GM20431 (cell line): ENCODE results near the gene ACOT7.

ENCODE experiments used
- in situ Hi-C: fragments of 300-500 bp; cut with MseI, MboI; formaldehyde crosslinking; loops from one replicate; pipeline ENCODE4 v1.15.0; 2020; ENCODE audit warnings: low sequenced_read_pairs; ENCODE audit not compliant: unreplicated experiment

ACOT7 gene

GRCh38 chr1:6424619-6425593 lies 31.3 kb upstream of the ACOT7 start, which contains the start of gene ESPN:
TSS of gene ESPN (plus strand) at chr1:6424776. CDS start at chr1:6424956, 180 bp downstream.
- in situ Hi-C loops: loop anchor here (25.0 kb wide), 1 partner anchor 163 kb away; the partner anchor contains the start of gene GPR153

- in situ Hi-C loops: loop anchor here (25.0 kb wide), 1 partner anchor 162 kb away; the partner anchor contains the start of gene GPR153
Observed at GRCh38 chr1:6424000-6424565, 30.5 kb upstream of the ACOT7 start.

- in situ Hi-C loops: loop anchor here (25.0 kb wide), 1 partner anchor 161 kb away; the partner anchor contains the start of gene GPR153
Observed at GRCh38 chr1:6423321-6423999, 29.9 kb upstream of the ACOT7 start.

- in situ Hi-C loops: loop anchor here (25.0 kb wide), 1 partner anchor 159 kb away; the partner anchor contains the start of gene GPR153
Observed at GRCh38 chr1:6421266-6421665, 27.7 kb upstream of the ACOT7 start.

GRCh38 chr1:6420454-6421042 lies 27.0 kb upstream of the ACOT7 start:
- in situ Hi-C loops: loop anchor here (25.0 kb wide), 1 partner anchor 158 kb away; the partner anchor contains the start of gene GPR153

- in situ Hi-C loops: loop anchor here (25.0 kb wide), 1 partner anchor 158 kb away; the partner anchor contains the start of gene GPR153
Observed at GRCh38 chr1:6419804-6420453, 26.4 kb upstream of the ACOT7 start, which contains the start of gene HES2. TSS of gene HES2 (minus strand) at chr1:6419919. CDS start at chr1:6419820, 99 bp downstream.

- in situ Hi-C loops: loop anchor here (25.0 kb wide), 1 partner anchor 157 kb away; the partner anchor contains the start of gene GPR153
Observed at GRCh38 chr1:6419397-6419803, 25.8 kb upstream of the ACOT7 start.

GRCh38 chr1:6418668-6419396 lies 25.3 kb upstream of the ACOT7 start:
- in situ Hi-C loops: loop anchor here (25.0 kb wide), 1 partner anchor 157 kb away; the partner anchor contains the start of gene GPR153

- in situ Hi-C loops: loop anchor here (25.0 kb wide), 1 partner anchor 156 kb away; the partner anchor contains the start of gene GPR153
Observed at GRCh38 chr1:6417961-6418667, 24.5 kb upstream of the ACOT7 start.

GRCh38 chr1:6416906-6417305 lies 23.3 kb upstream of the ACOT7 start:
- in situ Hi-C loops: loop anchor here (25.0 kb wide), 1 partner anchor 155 kb away; the partner anchor contains the start of gene GPR153

GRCh38 chr1:6416295-6416656 lies 22.7 kb upstream of the ACOT7 start:
- in situ Hi-C loops: loop anchor here (25.0 kb wide), 1 partner anchor 154 kb away; the partner anchor contains the start of gene GPR153

- in situ Hi-C loops: loop anchor here (25.0 kb wide), 1 partner anchor 153 kb away; the partner anchor contains the start of gene GPR153
Observed at GRCh38 chr1:6414881-6415626, 21.5 kb upstream of the ACOT7 start.

GRCh38 chr1:6414443-6414844 lies 20.9 kb upstream of the ACOT7 start:
- in situ Hi-C loops: loop anchor here (25.0 kb wide), 1 partner anchor 152 kb away; the partner anchor contains the start of gene GPR153

- in situ Hi-C loops: loop anchor here (25.0 kb wide), 1 partner anchor 151 kb away; the partner anchor contains the start of gene GPR153
Observed at GRCh38 chr1:6412896-6413295, 19.3 kb upstream of the ACOT7 start.

GRCh38 chr1:6410248-6410893 lies 16.8 kb upstream of the ACOT7 start:
- in situ Hi-C loops: loop anchor here (25.0 kb wide), 1 partner anchor 148 kb away; the partner anchor contains the start of gene GPR153

GRCh38 chr1:6409733-6410132 lies 16.2 kb upstream of the ACOT7 start:
- in situ Hi-C loops: loop anchor here (10.0 to 25.0 kb wide), 2 partner anchors 55 to 147 kb away; partner anchors contain the start of gene GPR153
